Measurements from ENCODE around the gene HOXB9. TPM values are rescaled to one million over a fixed set of nuclear protein-coding genes. Genes with fewer than 3 reads are reported as not detected.

Gene HOXB9
- total and polyA plus RNA-seq, 2 of the 13 experiments (the other 11 are each of a cell fraction or from before 2014, with no cell fraction given) = not detected

DNA sequence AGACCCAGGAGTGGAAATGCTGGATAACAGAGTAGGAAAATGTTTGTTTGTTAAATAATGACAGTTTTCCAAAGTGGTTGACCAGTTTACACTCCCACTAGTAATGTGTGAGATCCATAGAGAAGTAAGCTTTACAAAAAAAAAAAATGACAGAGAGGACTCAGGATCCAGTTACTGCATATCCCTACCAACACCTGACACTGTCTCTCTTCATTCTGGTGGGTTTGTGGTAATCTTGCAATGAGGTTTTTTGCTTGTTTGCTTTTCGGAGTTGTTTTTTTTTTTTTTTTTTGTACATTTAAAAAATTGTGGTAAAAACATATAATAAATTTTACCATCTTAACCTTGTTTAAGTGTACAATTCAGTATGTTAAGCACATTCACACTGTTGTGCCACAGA lies 23.6 kb upstream of the HOXB9 start:
- FAIRE-seq = no peak
- Histone ChIP-seq H3K27ac (ENCODE audit: extremely low read length, insufficient read depth, low read length) (no peak overlapping the region), H3K4me1 (ENCODE audit: insufficient read depth, low read length) (no peaks in the 10 kb centered on the region), H2AFZ (ENCODE audit: low read length) (no peak overlapping the region), H3K4me2 (ENCODE audit: low read depth, low read length) (no peak overlapping the region), H3K9ac (ENCODE audit: insufficient read depth, low read depth, low read length) (no peak overlapping the region), H3K79me2 (ENCODE audit: insufficient read depth, low read length) (no peaks in the 10 kb centered on the region), H3K4me3 (replicated peaks in 1 of 3; ENCODE audit: insufficient read depth in 1 of 3, low read depth in 2 of 3, low read length in 3 of 3) (no peak overlapping the region), H3K9me3 (ENCODE audit: low read length) (no peaks in the 10 kb centered on the region), H3K27me3 (ENCODE audit: control insufficient read depth in 1 of 2, insufficient read depth in 2 of 2, low read length in 2 of 2) (peaks cover 8 to 43% of the 10 kb centered on the region in 2 experiments), H3K36me3 (replicated peaks in 1 of 2; ENCODE audit: control insufficient read depth in 1 of 2, insufficient read depth in 2 of 2, low read length in 2 of 2) (no peaks in the 10 kb centered on the region), H4K20me1 (ENCODE audit: insufficient read depth, low read length) (no peaks in the 10 kb centered on the region; the same call in 1 of the 2 replicates)
- ATAC-seq = no peak
- intact Hi-C loops (cut with micrococcal nuclease; ENCODE audit: unreplicated experiment) (no loop called here), in situ Hi-C loops (cut with HindIII; ENCODE audit: extremely low pct_ligation_motif_present, low pct_unique_long_range_greater_than_20kb) (no loop called here)
- POLR2A ChIA-PET = no interaction called here
- no TSS peak for BruUV-seq (replicated peaks)
- CTCF ChIA-PET (ENCODE audit: low intra/inter-chr PET ratio, low total read pairs) = no interaction called here
- WGBS (ENCODE audit: low lambda C conversion rate) = 0% methylated on average over 1 of the region's 1 CpG
- TF ChIP-seq RFX3 (CRISPR knock-in tag; IDR thresholded peaks at IDR 0.05) = no peak
- TF ChIP-seq MED8 (CRISPR knock-in tag; IDR thresholded peaks at IDR 0.05; ENCODE audit: insufficient replicate concordance) = no peak
- DNase-seq (ENCODE audit: low spot score) = no peak

DNA sequence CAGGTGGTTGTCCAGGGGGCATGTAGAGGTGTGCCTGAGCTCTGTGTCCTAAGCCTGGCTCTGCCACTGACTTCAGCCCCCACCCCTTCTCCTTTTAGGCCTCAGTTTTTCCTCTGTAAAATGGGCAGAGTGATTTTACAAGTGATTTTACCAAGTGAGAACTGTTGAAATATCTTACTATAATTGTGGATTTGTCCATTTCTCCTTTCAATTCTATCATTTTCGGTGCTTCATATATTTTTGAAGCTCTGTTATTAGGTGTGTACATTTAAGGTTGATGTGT lies 21.7 kb upstream of the HOXB9 start:
- Histone ChIP-seq H3K27me3 (ENCODE audit: control insufficient read depth in 1 of 2, insufficient read depth in 2 of 2, low read length in 2 of 2) (peaks cover 14 to 61% of the 10 kb centered on the region in 2 experiments), H3K36me3 (replicated peaks in 1 of 2; ENCODE audit: control insufficient read depth in 1 of 2, insufficient read depth in 2 of 2, low read length in 2 of 2) (no peaks in the 10 kb centered on the region), H3K4me2 (ENCODE audit: low read depth, low read length) (no peak overlapping the region), H3K79me2 (ENCODE audit: insufficient read depth, low read length) (no peaks in the 10 kb centered on the region), H2AFZ (ENCODE audit: low read length) (no peak overlapping the region), H3K9me3 (ENCODE audit: low read length) (no peaks in the 10 kb centered on the region), H3K9ac (ENCODE audit: insufficient read depth, low read depth, low read length) (no peak overlapping the region), H3K4me3 (replicated peaks in 1 of 3; ENCODE audit: insufficient read depth in 1 of 3, low read depth in 2 of 3, low read length in 3 of 3) (no peak overlapping the region), H4K20me1 (ENCODE audit: insufficient read depth, low read length) (no peaks in the 10 kb centered on the region; the same call in 1 of the 2 replicates), H3K27ac (ENCODE audit: extremely low read length, insufficient read depth, low read length) (no peak overlapping the region), H3K4me1 (ENCODE audit: insufficient read depth, low read length) (no peaks in the 10 kb centered on the region)
- 4% methylated on average over 1 of the region's 1 CpG for WGBS (ENCODE audit: low lambda C conversion rate)
- ChIA-PET POLR2A (no interaction called here), CTCF (ENCODE audit: low intra/inter-chr PET ratio, low total read pairs) (no interaction called here)
- no TSS peak for BruUV-seq (replicated peaks)
- intact Hi-C loops (cut with micrococcal nuclease; ENCODE audit: unreplicated experiment) (no loop called here), in situ Hi-C loops (cut with HindIII; ENCODE audit: extremely low pct_ligation_motif_present, low pct_unique_long_range_greater_than_20kb) (no loop called here)
- ATAC-seq (no peak), FAIRE-seq (no peak), DNase-seq (ENCODE audit: low spot score) (no peak)
- no peak for TF ChIP-seq CREB1 (IDR thresholded peaks at IDR 0.05)
- no peak for TF ChIP-seq CREB1 (CRISPR knock-in tag; IDR thresholded peaks at IDR 0.05)
- TF ChIP-seq MEF2D (CRISPR knock-in tag; IDR thresholded peaks at IDR 0.05) = no peak
- TF ChIP-seq, protein P1, sequence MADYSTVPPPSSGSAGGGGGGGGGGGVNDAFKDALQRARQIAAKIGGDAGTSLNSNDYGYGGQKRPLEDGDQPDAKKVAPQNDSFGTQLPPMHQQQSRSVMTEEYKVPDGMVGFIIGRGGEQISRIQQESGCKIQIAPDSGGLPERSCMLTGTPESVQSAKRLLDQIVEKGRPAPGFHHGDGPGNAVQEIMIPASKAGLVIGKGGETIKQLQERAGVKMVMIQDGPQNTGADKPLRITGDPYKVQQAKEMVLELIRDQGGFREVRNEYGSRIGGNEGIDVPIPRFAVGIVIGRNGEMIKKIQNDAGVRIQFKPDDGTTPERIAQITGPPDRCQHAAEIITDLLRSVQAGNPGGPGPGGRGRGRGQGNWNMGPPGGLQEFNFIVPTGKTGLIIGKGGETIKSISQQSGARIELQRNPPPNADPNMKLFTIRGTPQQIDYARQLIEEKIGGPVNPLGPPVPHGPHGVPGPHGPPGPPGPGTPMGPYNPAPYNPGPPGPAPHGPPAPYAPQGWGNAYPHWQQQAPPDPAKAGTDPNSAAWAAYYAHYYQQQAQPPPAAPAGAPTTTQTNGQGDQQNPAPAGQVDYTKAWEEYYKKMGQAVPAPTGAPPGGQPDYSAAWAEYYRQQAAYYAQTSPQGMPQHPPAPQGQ (CRISPR knock-in tag; IDR thresholded peaks at IDR 0.05; ENCODE audit: borderline replicate concordance) = no peak
- peak; percentile 78 for TF ChIP-seq ZNF629 (CRISPR knock-in tag; conservative IDR thresholded peaks at IDR 0.05)

Data from HepG2 (cell line).